Tibial artery (tissue), 4 donors: ENCODE results near the gene FRMD4A.
"Not testable (repeated sequence)": the region's sequence is repeated elsewhere in the genome, so short reads cannot be mapped to it uniquely, and the experiment has no call there.

Experiments used
- DNase-seq, 2 donors: peaks; one replicate each; pipeline ENCODE4 v3.0.0-alpha.2; 2019
- H3K27ac ChIP-seq, 2 donors: fragments of 200-600 bp; sonication (generic) in 1 of 2; 1 replicate in 1 of 2; 2 replicates in 1 of 2; pipeline ENCODE4 v1.5.1; 2018 to 2019; ENCODE audit warnings: mild to moderate bottlenecking in 1 of 2
- H3K27me3 ChIP-seq, 2 donors: fragments of 200-600 bp; sonication (generic) in 1 of 2; one replicate each; pipeline versions ENCODE4 v1.5.1 to v1.6.0; 2016 to 2019
- H3K36me3 ChIP-seq, 3 donors: fragments of 200-600 bp; sonication (generic) in 2 of 3; one replicate each; pipeline ENCODE4 v1.5.1; 2016 to 2019; ENCODE audit warnings: mild to moderate bottlenecking in 2 of 3
- H3K4me1 ChIP-seq, 4 donors: fragments of 200-600 bp; sonication (generic) in 2 of 4; 1 replicate in 3 of 4; 2 replicates in 1 of 4; pipeline ENCODE4 v1.5.1; 2016 to 2019
- H3K4me3 ChIP-seq, 2 donors: fragments of 200-600 bp; sonication (generic) in 1 of 2; 1 replicate in 1 of 2; 2 replicates in 1 of 2; pipeline ENCODE4 v1.5.1; 2018 to 2019; ENCODE audit warnings: mild to moderate bottlenecking in 2 of 2
- H3K9me3 ChIP-seq, 3 donors: fragments of 200-600 bp; sonication (generic) in 1 of 3; one replicate each; pipeline ENCODE4 v1.5.1; 2016 to 2019
- intact Hi-C: fragments of 100-400 bp; cut with DNase I; formaldehyde crosslinking; loops from one replicate; pipeline ENCODE4 v1.15.0; 2023; ENCODE audit warnings: low total_unique reads
- TF ChIP-seq, protein P1 (sequence below), 2 experiments: fragments of 200-600 bp in 1 of 2; fragments of 450-650 bp in 1 of 2; IDR thresholded peaks; one replicate each; pipeline ENCODE4 v1.5.1; 2017 to 2019; ENCODE audit warnings: antibody characterized with exemption in 2 of 2, mild to moderate bottlenecking in 1 of 2, moderate library complexity in 1 of 2

Gene FRMD4A

GRCh38 chr10:13925971-13926780, 404.5 kb downstream of the FRMD4A start:
- Histone ChIP-seq H3K36me3 (no peaks in the 10 kb centered on the region), H3K9me3 (no peaks in the 10 kb centered on the region), H3K27ac (peak overlapping the region in 1 of 2 donors; percentile 11), H3K4me3 (no peak overlapping the region), H3K27me3 (no peaks in the 10 kb centered on the region), H3K4me1 (peaks cover 6 to 92% (median 14%) of the 10 kb centered on the region in 4 donors)
- intact Hi-C loops: no loop called here
- TF ChIP-seq, protein P1, sequence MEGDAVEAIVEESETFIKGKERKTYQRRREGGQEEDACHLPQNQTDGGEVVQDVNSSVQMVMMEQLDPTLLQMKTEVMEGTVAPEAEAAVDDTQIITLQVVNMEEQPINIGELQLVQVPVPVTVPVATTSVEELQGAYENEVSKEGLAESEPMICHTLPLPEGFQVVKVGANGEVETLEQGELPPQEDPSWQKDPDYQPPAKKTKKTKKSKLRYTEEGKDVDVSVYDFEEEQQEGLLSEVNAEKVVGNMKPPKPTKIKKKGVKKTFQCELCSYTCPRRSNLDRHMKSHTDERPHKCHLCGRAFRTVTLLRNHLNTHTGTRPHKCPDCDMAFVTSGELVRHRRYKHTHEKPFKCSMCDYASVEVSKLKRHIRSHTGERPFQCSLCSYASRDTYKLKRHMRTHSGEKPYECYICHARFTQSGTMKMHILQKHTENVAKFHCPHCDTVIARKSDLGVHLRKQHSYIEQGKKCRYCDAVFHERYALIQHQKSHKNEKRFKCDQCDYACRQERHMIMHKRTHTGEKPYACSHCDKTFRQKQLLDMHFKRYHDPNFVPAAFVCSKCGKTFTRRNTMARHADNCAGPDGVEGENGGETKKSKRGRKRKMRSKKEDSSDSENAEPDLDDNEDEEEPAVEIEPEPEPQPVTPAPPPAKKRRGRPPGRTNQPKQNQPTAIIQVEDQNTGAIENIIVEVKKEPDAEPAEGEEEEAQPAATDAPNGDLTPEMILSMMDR (IDR thresholded peaks at IDR 0.05): no peak
- DNase-seq: no peak

DNA sequence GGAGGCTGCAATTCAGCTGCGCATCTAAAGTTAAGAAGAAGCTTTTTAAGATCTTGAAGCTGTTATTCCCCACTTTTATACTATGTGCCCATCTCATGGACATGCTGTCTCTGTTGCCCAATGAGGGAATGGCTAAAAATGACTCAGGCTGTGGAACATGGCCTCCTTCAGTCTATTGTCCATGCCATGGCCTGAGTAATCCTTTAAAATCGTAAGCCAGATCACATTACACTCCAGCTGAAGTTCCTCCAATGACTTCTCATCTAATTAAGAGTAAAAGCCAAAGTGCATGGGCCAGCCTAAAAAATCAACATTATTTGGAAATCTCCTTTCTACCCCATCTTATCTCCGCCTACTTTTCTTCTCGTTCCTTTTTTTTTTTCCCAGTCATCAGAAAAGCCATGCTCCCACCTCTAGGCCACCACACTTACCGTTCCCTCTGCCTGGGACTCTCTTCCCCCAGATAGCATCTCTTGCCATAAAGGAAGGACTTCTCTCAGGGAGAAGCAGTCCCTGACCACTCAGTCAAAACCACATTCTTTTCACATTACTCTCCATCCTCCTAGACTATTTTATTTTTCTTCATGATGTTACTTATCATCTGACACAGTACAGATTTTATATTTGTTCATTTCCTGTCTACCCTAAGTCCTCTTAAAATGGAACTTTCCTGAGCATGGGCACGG, 406.5 kb downstream of the FRMD4A start:
- H3K9me3 ChIP-seq: no peaks in the 10 kb centered on the region
- H3K4me1 ChIP-seq: peaks cover 6 to 95% (median 16%) of the 10 kb centered on the region in 4 donors
- H3K27ac ChIP-seq: peak overlapping the region; percentile 60
- intact Hi-C loops: no loop called here
- TF ChIP-seq, protein P1 (IDR thresholded peaks at IDR 0.05): no peak
- H3K36me3 ChIP-seq: no peaks in the 10 kb centered on the region
- DNase-seq: peak in 1 of 2 donors; percentile 35
- H3K27me3 ChIP-seq: no peaks in the 10 kb centered on the region
- H3K4me3 ChIP-seq: no peak overlapping the region

DNA sequence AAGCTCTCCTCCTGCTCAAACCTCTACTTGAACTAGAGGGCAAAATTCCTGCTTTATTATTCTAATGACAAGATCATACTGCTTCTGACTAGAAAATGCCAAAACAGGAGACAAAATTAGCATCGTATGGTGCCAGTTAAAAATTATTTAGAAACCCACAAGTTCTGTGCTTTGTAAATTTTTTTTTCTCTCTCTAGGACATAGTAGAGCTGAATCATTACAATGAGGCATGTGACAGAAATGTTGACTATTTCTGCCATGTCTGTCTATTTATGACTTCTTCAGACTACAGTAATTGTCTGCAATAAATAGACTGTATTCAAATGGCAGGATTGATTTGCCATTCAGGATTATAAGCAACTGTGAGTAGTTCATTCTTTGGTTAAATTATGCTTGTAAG, 408.1 kb downstream of the FRMD4A start:
- intact Hi-C loops: no loop called here
- TF ChIP-seq, protein P1 (IDR thresholded peaks at IDR 0.05): no peak
- H3K9me3 ChIP-seq: no peaks in the 10 kb centered on the region
- no peak overlapping the region for H3K4me3 ChIP-seq
- H3K27ac ChIP-seq: peak overlapping the region in 1 of 2 donors; percentile 60
- no peaks in the 10 kb centered on the region for H3K36me3 ChIP-seq
- H3K4me1 ChIP-seq: peaks cover 6 to 79% (median 11%) of the 10 kb centered on the region in 4 donors
- H3K27me3 ChIP-seq: no peaks in the 10 kb centered on the region
- no peak for DNase-seq

DNA sequence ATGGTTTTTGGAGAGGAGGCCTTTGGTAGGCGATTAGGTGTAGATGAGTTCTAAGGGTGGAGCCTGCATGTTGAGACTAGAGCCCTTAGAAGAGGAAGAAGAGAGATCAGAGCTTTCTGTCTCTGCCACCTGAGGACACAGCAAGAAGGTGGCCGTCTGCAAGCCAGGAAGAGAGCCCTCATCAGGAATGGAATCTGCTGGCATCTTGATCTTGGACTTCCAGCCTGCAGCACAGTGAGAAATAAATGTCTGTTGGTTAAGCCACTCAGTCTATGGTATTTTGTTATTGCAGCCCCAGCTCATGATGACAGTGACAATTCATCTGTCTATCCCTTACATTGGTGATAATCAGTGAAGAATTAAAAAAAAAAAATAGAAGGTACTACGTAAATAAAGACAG, 408.8 kb downstream of the FRMD4A start:
- Histone ChIP-seq H3K4me1 (peaks cover 6 to 74% (median 11%) of the 10 kb centered on the region in 4 donors), H3K36me3 (no peaks in the 10 kb centered on the region), H3K27me3 (no peaks in the 10 kb centered on the region), H3K9me3 (no peaks in the 10 kb centered on the region), H3K4me3 (no peak overlapping the region), H3K27ac (peak overlapping the region in 1 of 2 donors; percentile 60)
- TF ChIP-seq, protein P1 (IDR thresholded peaks at IDR 0.05): no peak
- intact Hi-C loops: no loop called here
- no peak for DNase-seq

DNA sequence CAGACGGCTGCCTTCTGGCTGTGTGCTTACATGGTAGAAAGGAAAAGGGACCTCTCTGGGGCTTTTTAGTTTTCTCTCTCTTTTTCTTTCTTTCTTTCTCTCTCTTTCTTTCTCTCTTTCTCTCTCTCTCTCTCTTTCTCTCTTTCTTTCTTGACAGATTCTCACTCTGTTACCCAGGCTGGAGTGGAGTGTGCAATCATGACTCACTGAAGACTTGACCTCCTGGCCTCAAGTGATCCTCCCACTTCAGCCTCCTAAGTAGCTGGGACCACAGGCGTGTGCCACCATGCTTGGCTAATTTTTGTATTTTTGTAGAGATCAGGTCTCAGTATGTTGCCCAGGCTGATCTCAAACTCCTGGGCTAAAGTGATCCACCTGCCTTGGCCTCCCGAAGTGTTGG, 409.6 kb downstream of the FRMD4A start:
- DNase-seq, H3K36me3 ChIP-seq, H3K27ac ChIP-seq, H3K9me3 ChIP-seq, H3K4me3 ChIP-seq, H3K27me3 ChIP-seq, intact Hi-C loops: not testable (repeated sequence)
- peaks cover 6 to 65% (median 11%) of the 10 kb centered on the region in 4 donors for H3K4me1 ChIP-seq

DNA sequence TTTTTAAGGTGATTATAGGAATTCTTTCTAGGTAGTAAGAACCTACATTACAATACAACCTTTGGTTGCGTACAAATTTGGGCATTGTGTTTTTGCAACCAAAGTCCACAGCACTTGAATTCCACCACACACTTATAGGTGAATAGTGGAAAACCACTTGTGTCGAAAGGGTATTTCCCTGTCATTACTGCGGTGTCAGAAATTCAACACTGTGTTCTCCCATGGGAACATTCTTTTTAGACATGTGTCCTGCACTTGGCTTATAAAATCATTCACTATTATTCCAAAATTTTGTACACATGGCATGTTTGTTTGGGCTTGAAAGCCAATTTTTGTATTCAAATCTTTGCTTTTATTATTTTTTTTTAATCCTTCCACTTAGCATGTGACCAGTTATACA, 410.3 kb downstream of the FRMD4A start:
- Histone ChIP-seq H3K4me3 (no peak overlapping the region), H3K4me1 (peaks cover 6 to 60% (median 13%) of the 10 kb centered on the region in 4 donors), H3K9me3 (no peaks in the 10 kb centered on the region), H3K27ac (peak overlapping the region in 1 of 2 donors; percentile 8), H3K27me3 (no peaks in the 10 kb centered on the region), H3K36me3 (no peaks in the 10 kb centered on the region)
- no peak for DNase-seq
- intact Hi-C loops: no loop called here
- TF ChIP-seq, protein P1 (IDR thresholded peaks at IDR 0.05): no peak
